Keratinocyte (primary cell): ENCODE data around the gene PTPN14. TPM values are rescaled to one million over a fixed set of nuclear protein-coding genes. Genes with fewer than 3 reads are reported as not detected.
A peak's percentile ranks its signal among the peaks of the same experiment; 100 is the strongest.

Experiments
- DNase-seq: peaks from one replicate; pipeline ENCODE4 v3.0.0-alpha.2; 2011; ENCODE audit warnings: low read depth, missing footprints, low spot score
- FAIRE-seq: peaks from 2 replicates; lab custom pipeline; 2011; peaks lifted over from hg19 to GRCh38; lab: Jason Lieb, UNC
- H2AFZ ChIP-seq: 2 replicates; pipeline ENCODE4 v1.6.0; 2012; ENCODE audit warnings: low read length, control low read depth, inconsistent platforms; ENCODE audit not compliant: control insufficient read depth
- H3K27ac ChIP-seq: 2 replicates; pipeline ENCODE4 v1.5.1; 2011; ENCODE audit warnings: low read length; ENCODE audit not compliant: control insufficient read depth, insufficient read depth
- H3K27me3 ChIP-seq: 3 replicates; pipeline ENCODE4 v1.6.0; 2011; ENCODE audit warnings: low read length; ENCODE audit not compliant: control insufficient read depth, insufficient read depth; ENCODE audit errors: extremely low read depth
- H3K36me3 ChIP-seq, 2 experiments: 2 replicates in 1 of 2; 3 replicates in 1 of 2; pipeline ENCODE4 v1.5.1; 2011; ENCODE audit warnings: low read length in 2 of 2, mild to moderate bottlenecking in 1 of 2; ENCODE audit not compliant: control insufficient read depth in 2 of 2, insufficient read depth in 2 of 2; ENCODE audit errors: extremely low read depth in 1 of 2
- H3K4me1 ChIP-seq: 3 replicates; pipeline ENCODE4 v1.5.1; 2011; ENCODE audit warnings: low read length; ENCODE audit not compliant: control insufficient read depth, insufficient read depth; ENCODE audit errors: extremely low read depth
- H3K4me2 ChIP-seq: 3 replicates; pipeline ENCODE4 v1.6.0; 2011; ENCODE audit warnings: low read depth, low read length; ENCODE audit not compliant: control insufficient read depth, insufficient read depth; ENCODE audit errors: extremely low read depth
- H3K4me3 ChIP-seq, 3 experiments: fragments of 200-600 bp in 1 of 3; sonication (generic) in 1 of 3; 2 replicates in 2 of 3; 3 replicates in 1 of 3; pipeline ENCODE4 v1.5.1; 2011 to 2016; ENCODE audit warnings: low read length in 3 of 3, mild to moderate bottlenecking in 3 of 3, control low read depth in 2 of 3, inconsistent platforms in 1 of 3, low read depth in 1 of 3, mixed read lengths in 1 of 3, mixed run types in 1 of 3, moderate library complexity in 1 of 3; ENCODE audit not compliant: control insufficient read depth in 2 of 3, insufficient read depth in 2 of 3; ENCODE audit errors: extremely low read depth in 1 of 3
- H3K79me2 ChIP-seq: 2 replicates; pipeline ENCODE4 v1.6.0; 2012; ENCODE audit warnings: low read length; ENCODE audit not compliant: control insufficient read depth, insufficient read depth
- H3K9ac ChIP-seq: 3 replicates; pipeline ENCODE4 v1.6.0; 2011; ENCODE audit warnings: low read length; ENCODE audit not compliant: control insufficient read depth, insufficient read depth; ENCODE audit errors: extremely low read depth
- H3K9me1 ChIP-seq: 3 replicates; pipeline ENCODE4 v1.6.0; 2011; ENCODE audit warnings: low read length; ENCODE audit not compliant: control insufficient read depth, insufficient read depth; ENCODE audit errors: extremely low read depth
- H3K9me3 ChIP-seq: 2 replicates; pipeline ENCODE4 v1.5.1; 2012; ENCODE audit warnings: low read depth, low read length; ENCODE audit not compliant: control insufficient read depth
- H4K20me1 ChIP-seq: 3 replicates; pipeline ENCODE4 v1.6.0; 2011; ENCODE audit warnings: low read length; ENCODE audit not compliant: control insufficient read depth, insufficient read depth; ENCODE audit errors: extremely low read depth
- CTCF ChIP-seq, 3 experiments: IDR thresholded peaks in 1 of 3; conservative IDR thresholded peaks in 1 of 3; optimal IDR thresholded peaks in 1 of 3; 2 replicates in 2 of 3; 3 replicates in 1 of 3; pipeline versions ENCODE3 to v1.5.1; 2011; ENCODE audit warnings: low read length in 3 of 3, mild to moderate bottlenecking in 3 of 3, moderate library complexity in 2 of 3, control low read depth in 1 of 3, inconsistent platforms in 1 of 3; ENCODE audit not compliant: insufficient read depth in 2 of 3; ENCODE audit errors: extremely low read depth in 1 of 3
- EZH2 ChIP-seq: IDR thresholded peaks from one replicate; pipeline ENCODE4 v1.6.1; 2012; ENCODE audit warnings: inconsistent platforms, mild to moderate bottlenecking, low read length, moderate library complexity
- dilution Hi-C: fragments of 300-500 bp; cut with MboI; formaldehyde crosslinking; loops from one replicate; pipeline ENCODE4 v1.7.0; 2020; ENCODE audit warnings: low sequenced_read_pairs; ENCODE audit not compliant: extremely low pct_ligation_motif_present
- polyA plus RNA-seq, 5 experiments: library from polyadenylated mRNA; depleted of rRNA in 3 of 5; stranded (reverse) in 3 of 5; stranded (forward) in 1 of 5; unstranded in 1 of 5; fragments of >200 nt; gene quantifications; 1 replicate in 1 of 5; 2 replicates in 3 of 5; 3 replicates in 1 of 5; pipeline versions ENCODE4 v1.2.1 to v1.2.3, GENCODE V29; 2011 to 2012; ENCODE audit warnings: missing spikeins in 2 of 5, low read depth in 1 of 5, low replicate concordance in 1 of 5

The PTPN14 gene
- polyA plus RNA-seq, 1 donor (not counting 4 experiments of a cell fraction or from before 2014, with no cell fraction given): 29.9 TPM

DNA sequence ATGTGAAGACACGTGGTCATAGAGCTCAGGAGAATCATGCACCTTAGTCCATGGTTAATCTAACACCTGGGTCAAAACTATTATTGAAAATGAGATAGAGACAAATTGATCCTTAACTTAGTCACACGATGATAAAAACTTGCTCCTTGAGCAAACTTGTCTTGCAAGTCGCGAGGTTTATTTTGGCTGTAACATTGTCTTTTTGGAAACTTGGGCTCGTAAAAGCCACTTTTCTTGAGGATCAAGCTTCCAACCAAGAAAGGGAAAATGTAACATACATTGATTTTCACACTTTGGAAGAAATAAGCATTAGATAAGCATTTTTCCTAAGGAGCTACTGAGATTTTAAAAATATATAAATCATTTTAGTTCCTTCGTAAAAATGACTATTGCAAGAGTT is 31.7 kb upstream of the PTPN14 start:
- Histone ChIP-seq H3K4me2 (peak overlapping the region; percentile 38), H3K9ac (peak overlapping the region; percentile 29), H3K27ac (no peak overlapping the region), H3K4me1 (peaks cover 32% of the 10 kb centered on the region), H3K27me3 (no peaks in the 10 kb centered on the region), H2AFZ (peak overlapping the region; percentile 55), H4K20me1 (no peaks in the 10 kb centered on the region), H3K36me3 (no peaks in the 10 kb centered on the region), H3K9me3 (no peaks in the 10 kb centered on the region), H3K4me3 (no peak overlapping the region), H3K9me1 (no peaks in the 10 kb centered on the region), H3K79me2 (no peaks in the 10 kb centered on the region)
- TF ChIP-seq EZH2: no peak
- no peak for TF ChIP-seq CTCF (optimal IDR thresholded peaks at IDR 0.05 in 1 of 3, IDR thresholded peaks at IDR 0.05 in 1 of 3, conservative IDR thresholded peaks at IDR 0.05 in 1 of 3; ENCODE audit: extremely low read depth in 1 of 3, insufficient read depth in 2 of 3, low read length in 3 of 3)
- no peak for FAIRE-seq
- DNase-seq: no peak
- dilution Hi-C loops: no loop called here

GRCh38 chr1:214582289-214582891 is 31.0 kb upstream of the PTPN14 start:
- H4K20me1 ChIP-seq: no peaks in the 10 kb centered on the region
- no peaks in the 10 kb centered on the region for H3K9me1 ChIP-seq
- H3K4me2 ChIP-seq: peak overlapping the region; percentile 64
- TF ChIP-seq EZH2 (no peak), CTCF (optimal IDR thresholded peaks at IDR 0.05 in 1 of 3, IDR thresholded peaks at IDR 0.05 in 1 of 3, conservative IDR thresholded peaks at IDR 0.05 in 1 of 3; ENCODE audit: extremely low read depth in 1 of 3, insufficient read depth in 2 of 3, low read length in 3 of 3) (no peak)
- no peaks in the 10 kb centered on the region for H3K36me3 ChIP-seq
- no peaks in the 10 kb centered on the region for H3K9me3 ChIP-seq
- H3K4me3 ChIP-seq: peak overlapping the region in 1 of 3 experiments; percentile 2
- DNase-seq (no peak), FAIRE-seq (peak; percentile 26)
- peaks cover 32% of the 10 kb centered on the region for H3K4me1 ChIP-seq
- H3K27me3 ChIP-seq: no peaks in the 10 kb centered on the region
- H3K27ac ChIP-seq: peak overlapping the region; percentile 58
- H2AFZ ChIP-seq: no peak overlapping the region
- H3K79me2 ChIP-seq: no peaks in the 10 kb centered on the region
- H3K9ac ChIP-seq: peak overlapping the region; percentile 20
- dilution Hi-C loops: no loop called here
